MM.1S (cell line): ENCODE results near the gene DIP2C.
"Not testable (repeated sequence)": the region's sequence is repeated elsewhere in the genome, so short reads cannot be mapped to it uniquely, and the experiment has no call there.

Experiments
- DNase-seq: peaks from one replicate; pipeline ENCODE4 v3.0.0-alpha.2; 2015
- H2AFZ ChIP-seq: fragments of 300-600 bp; sonication (generic); 2 replicates; pipeline ENCODE4 v1.6.0; 2016; ENCODE audit warnings: antibody characterized with exemption, low read length
- H3F3A ChIP-seq: fragments of 300-600 bp; sonication (generic); 2 replicates; pipeline ENCODE4 v1.6.1; 2016; ENCODE audit warnings: mild to moderate bottlenecking, antibody characterized with exemption, low read length, moderate library complexity, mixed read lengths; ENCODE audit not compliant: insufficient read depth
- H3K27ac ChIP-seq: fragments of 300-600 bp; sonication (generic); 2 replicates; pipeline ENCODE4 v1.5.1; 2016; ENCODE audit warnings: mild to moderate bottlenecking, low read length
- H3K27me3 ChIP-seq: fragments of 300-600 bp; sonication (generic); replicated peaks from 2 replicates; pipeline ENCODE4 v1.6.0; 2016; ENCODE audit warnings: low read length; ENCODE audit not compliant: insufficient read depth
- H3K36me3 ChIP-seq: fragments of 300-600 bp; sonication (generic); replicated peaks from 2 replicates; pipeline ENCODE4 v1.6.1; 2016; ENCODE audit warnings: mild to moderate bottlenecking, low read length, mixed read lengths; ENCODE audit not compliant: insufficient read depth
- H3K4me1 ChIP-seq: fragments of 300-600 bp; sonication (generic); 2 replicates; pipeline ENCODE4 v1.6.1; 2016; ENCODE audit warnings: low read length, mixed read lengths
- H3K4me2 ChIP-seq: fragments of 300-600 bp; sonication (generic); 2 replicates; pipeline ENCODE4 v1.6.0; 2016; ENCODE audit warnings: low read depth, low read length
- H3K4me3 ChIP-seq: fragments of 300-600 bp; sonication (generic); 2 replicates; pipeline ENCODE4 v1.5.1; 2016; ENCODE audit warnings: low read length, mixed read lengths
- H3K79me2 ChIP-seq: fragments of 300-600 bp; sonication (generic); 2 replicates; pipeline ENCODE4 v1.6.1; 2016; ENCODE audit warnings: mixed run types, low read length, mixed read lengths
- H3K9ac ChIP-seq: fragments of 300-600 bp; sonication (generic); 2 replicates; pipeline ENCODE4 v1.6.1; 2016; ENCODE audit warnings: low read length, mixed read lengths
- H3K9me2 ChIP-seq: fragments of 300-600 bp; sonication (generic); replicated peaks from 2 replicates; pipeline ENCODE4 v1.6.1; 2016; ENCODE audit warnings: mild to moderate bottlenecking, low read length, mixed read lengths; ENCODE audit not compliant: insufficient read depth
- H3K9me3 ChIP-seq: fragments of 300-600 bp; sonication (generic); replicated peaks from 2 replicates; pipeline ENCODE4 v1.6.1; 2016; ENCODE audit warnings: mild to moderate bottlenecking, low read length, mixed read lengths; ENCODE audit not compliant: insufficient read depth
- H4K20me1 ChIP-seq: fragments of 300-600 bp; sonication (generic); 2 replicates; pipeline ENCODE4 v1.6.1; 2016; ENCODE audit warnings: mild to moderate bottlenecking, low read length, moderate library complexity, mixed read lengths; ENCODE audit not compliant: insufficient read depth
- CTCF ChIP-seq: fragments of 300-600 bp; sonication (generic); IDR thresholded peaks from 2 replicates; pipeline ENCODE4 v1.5.1; 2016; ENCODE audit warnings: antibody characterized with exemption, low read length, mixed read lengths
- EZH2 ChIP-seq: fragments of 300-600 bp; sonication (generic); optimal IDR thresholded peaks from 2 replicates; pipeline ENCODE3; 2017; ENCODE audit warnings: low read depth, mild to moderate bottlenecking, antibody characterized with exemption, low read length, mixed read lengths
- EZH2phosphoT487 ChIP-seq: fragments of 300-600 bp; sonication (generic); IDR thresholded peaks from 2 replicates; pipeline ENCODE4 v1.6.1; 2018; ENCODE audit warnings: antibody characterized with exemption, low read length

Gene DIP2C

GRCh38 chr10:516764-517163, 172.7 kb downstream of the DIP2C start:
- H3K27me3 ChIP-seq, result no peaks in the 10 kb centered on the region
- TF ChIP-seq CTCF (no peak), EZH2phosphoT487 (no peak), EZH2 (no peak)
- H3K9me3 ChIP-seq, result no peaks in the 10 kb centered on the region
- no peak overlapping the region for H3K9ac ChIP-seq
- H3K4me2 ChIP-seq, result no peak overlapping the region
- H4K20me1 ChIP-seq, result no peaks in the 10 kb centered on the region
- peaks cover 36% of the 10 kb centered on the region for H3K4me1 ChIP-seq
- H3F3A ChIP-seq, result peaks cover 16% of the 10 kb centered on the region
- H3K79me2 ChIP-seq, result peaks cover 9% of the 10 kb centered on the region
- no peaks in the 10 kb centered on the region for H3K9me2 ChIP-seq
- no peak for DNase-seq
- H3K4me3 ChIP-seq, result no peak overlapping the region
- H2AFZ ChIP-seq, result no peak overlapping the region
- H3K36me3 ChIP-seq, result no peaks in the 10 kb centered on the region
- H3K27ac ChIP-seq, result peak overlapping the region; percentile 3; the same call in 1 of the 2 replicates

- Histone ChIP-seq H3K9ac (peak overlapping the region; percentile 69), H3F3A (peaks cover 26% of the 10 kb centered on the region)
These were observed 173.8 kb downstream of the DIP2C start for GRCh38 chr10:515674-516073.

GRCh38 chr10:514137-514671, 175.3 kb downstream of the DIP2C start:
- Histone ChIP-seq H4K20me1 (no peaks in the 10 kb centered on the region), H3K36me3 (no peaks in the 10 kb centered on the region), H3K9me2 (no peaks in the 10 kb centered on the region), H3K27ac (peak overlapping the region; percentile 99; the same call in 1 of the 2 replicates), H3K4me1 (peaks cover 57% of the 10 kb centered on the region), H3K9me3 (no peaks in the 10 kb centered on the region), H3F3A (peaks cover 29% of the 10 kb centered on the region), H3K27me3 (no peaks in the 10 kb centered on the region), H3K79me2 (peaks cover 11% of the 10 kb centered on the region), H3K4me2 (0 out of 2 replicates have a peak overlapping the region, but pooled peaks have one; percentile 1), H3K4me3 (no peak overlapping the region), H2AFZ (no peak overlapping the region), H3K9ac (no peak overlapping the region)
- DNase-seq, result no peak
- TF ChIP-seq EZH2phosphoT487 (no peak), EZH2 (no peak), CTCF (no peak)

More at GRCh38 chr10:515674-516073, 173.8 kb downstream of the DIP2C start:
- no peak for TF ChIP-seq EZH2phosphoT487
- H3K4me1 ChIP-seq, result peaks cover 45% of the 10 kb centered on the region
- H3K9me2 ChIP-seq, result no peaks in the 10 kb centered on the region
- H3K9me3 ChIP-seq, result no peaks in the 10 kb centered on the region
- peak overlapping the region; percentile 99 for H3K27ac ChIP-seq
- H3K79me2 ChIP-seq, result peaks cover 9% of the 10 kb centered on the region
- H3K4me3 ChIP-seq, result 0 out of 2 replicates have a peak overlapping the region, but pooled peaks have one; percentile 30
- peak; percentile 92 for DNase-seq
- H3K36me3 ChIP-seq, result no peaks in the 10 kb centered on the region
- H4K20me1 ChIP-seq, result no peaks in the 10 kb centered on the region
- H3K4me2 ChIP-seq, result peak overlapping the region; percentile 77
- H2AFZ ChIP-seq, result no peak overlapping the region
- H3K27me3 ChIP-seq, result no peaks in the 10 kb centered on the region

GRCh38 chr10:513393-513792, 176.1 kb downstream of the DIP2C start:
- peak; percentile 37 for DNase-seq
- H3K4me2 ChIP-seq, result 0 out of 2 replicates have a peak overlapping the region, but pooled peaks have one; percentile 1

GRCh38 chr10:512661-513060, 176.8 kb downstream of the DIP2C start:
- not testable (repeated sequence) for H3K9ac ChIP-seq, H3K4me3 ChIP-seq, H3K9me3 ChIP-seq, DNase-seq, H2AFZ ChIP-seq, H3K9me2 ChIP-seq, H3K36me3 ChIP-seq, H3K27me3 ChIP-seq, H3K27ac ChIP-seq, H4K20me1 ChIP-seq, H3K4me2 ChIP-seq
- peaks cover 49% of the 10 kb centered on the region for H3K4me1 ChIP-seq
- H3F3A ChIP-seq, result peaks cover 29% of the 10 kb centered on the region
- peaks cover 19% of the 10 kb centered on the region for H3K79me2 ChIP-seq

More at GRCh38 chr10:513393-513792, 176.1 kb downstream of the DIP2C start:
- H3K4me3 ChIP-seq, result no peak overlapping the region
- peaks cover 19% of the 10 kb centered on the region for H3K79me2 ChIP-seq
- TF ChIP-seq EZH2 (no peak), CTCF (no peak), EZH2phosphoT487 (no peak)
- H3K27ac ChIP-seq, result no peak overlapping the region; the same call in 1 of the 2 replicates
- H3K9me2 ChIP-seq, result no peaks in the 10 kb centered on the region
- peaks cover 29% of the 10 kb centered on the region for H3F3A ChIP-seq
- peaks cover 49% of the 10 kb centered on the region for H3K4me1 ChIP-seq
- H3K9me3 ChIP-seq, result no peaks in the 10 kb centered on the region
- H3K9ac ChIP-seq, result no peak overlapping the region
- H3K27me3 ChIP-seq, result no peaks in the 10 kb centered on the region
- no peak overlapping the region for H2AFZ ChIP-seq
- H3K36me3 ChIP-seq, result no peaks in the 10 kb centered on the region
- no peaks in the 10 kb centered on the region for H4K20me1 ChIP-seq
